ENCODE results near the gene TPST1. TPM values are rescaled to one million over a fixed set of nuclear protein-coding genes. Genes with fewer than 3 reads are reported as not detected.

The TPST1 gene
- total RNA-seq, 1 experiment from 2014 or later, result 32.8 TPM

DNA sequence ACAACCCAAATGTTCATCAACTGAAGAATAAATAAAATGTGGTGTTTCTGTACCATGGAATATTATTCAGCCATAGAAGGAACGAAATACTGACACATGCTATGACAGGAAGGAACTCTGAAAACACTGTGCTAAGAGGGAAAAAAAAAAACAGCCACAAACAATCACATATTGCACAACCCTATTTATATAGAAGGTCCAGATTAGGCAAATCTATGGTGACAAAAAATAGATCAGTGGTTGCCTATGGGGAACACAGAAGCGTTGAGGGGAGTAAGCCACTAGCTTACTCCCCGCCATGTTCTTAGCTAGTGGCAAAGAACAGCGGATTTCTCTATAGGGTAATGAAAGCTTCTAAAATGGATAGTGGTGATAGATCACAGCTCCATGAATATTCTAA is 198.4 kb downstream of the TPST1 start:
- no peak overlapping the region for H3K4me3 Mint-ChIP-seq (ENCODE audit: unreplicated experiment)
- no peaks in the 10 kb centered on the region for H3K27me3 ChIP-seq (replicated peaks; ENCODE audit: control insufficient read depth, insufficient read depth, low read length)
- H3K4me1 ChIP-seq, result no peaks in the 10 kb centered on the region
- no peaks in the 10 kb centered on the region for H3K9me3 Mint-ChIP-seq (ENCODE audit: unreplicated experiment)
- no peaks in the 10 kb centered on the region for H3K9me3 ChIP-seq
- no peaks in the 10 kb centered on the region; the same call in 1 of the 2 replicates for H3K36me3 ChIP-seq (ENCODE audit: control insufficient read depth, insufficient read depth, low read length)
- no peaks in the 10 kb centered on the region for H3K27me3 Mint-ChIP-seq (ENCODE audit: insufficient read depth, unreplicated experiment)
- intact Hi-C loops (cut with micrococcal nuclease; ENCODE audit: unreplicated experiment), result no loop called here
- ChIA-PET CTCF (no interaction called here), POLR2A (no interaction called here)
- no peak overlapping the region for H3K4me3 ChIP-seq (ENCODE audit: low read depth, low read length)
- no peaks in the 10 kb centered on the region for H3K4me1 Mint-ChIP-seq (ENCODE audit: low read depth, unreplicated experiment)
- BruUV-seq (replicated peaks), result no TSS peak
- H3K27ac Mint-ChIP-seq (ENCODE audit: unreplicated experiment), result no peak overlapping the region
- TF ChIP-seq, protein P1, sequence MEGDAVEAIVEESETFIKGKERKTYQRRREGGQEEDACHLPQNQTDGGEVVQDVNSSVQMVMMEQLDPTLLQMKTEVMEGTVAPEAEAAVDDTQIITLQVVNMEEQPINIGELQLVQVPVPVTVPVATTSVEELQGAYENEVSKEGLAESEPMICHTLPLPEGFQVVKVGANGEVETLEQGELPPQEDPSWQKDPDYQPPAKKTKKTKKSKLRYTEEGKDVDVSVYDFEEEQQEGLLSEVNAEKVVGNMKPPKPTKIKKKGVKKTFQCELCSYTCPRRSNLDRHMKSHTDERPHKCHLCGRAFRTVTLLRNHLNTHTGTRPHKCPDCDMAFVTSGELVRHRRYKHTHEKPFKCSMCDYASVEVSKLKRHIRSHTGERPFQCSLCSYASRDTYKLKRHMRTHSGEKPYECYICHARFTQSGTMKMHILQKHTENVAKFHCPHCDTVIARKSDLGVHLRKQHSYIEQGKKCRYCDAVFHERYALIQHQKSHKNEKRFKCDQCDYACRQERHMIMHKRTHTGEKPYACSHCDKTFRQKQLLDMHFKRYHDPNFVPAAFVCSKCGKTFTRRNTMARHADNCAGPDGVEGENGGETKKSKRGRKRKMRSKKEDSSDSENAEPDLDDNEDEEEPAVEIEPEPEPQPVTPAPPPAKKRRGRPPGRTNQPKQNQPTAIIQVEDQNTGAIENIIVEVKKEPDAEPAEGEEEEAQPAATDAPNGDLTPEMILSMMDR (IDR thresholded peaks at IDR 0.05; ENCODE audit: insufficient read depth in 1 of 2, low read depth in 1 of 2, low read length in 1 of 2, severe bottlenecking in 1 of 2, unreplicated experiment in 1 of 2), result no peak
- peaks cover 15% of the 10 kb centered on the region for H3K36me3 Mint-ChIP-seq (ENCODE audit: insufficient read depth, unreplicated experiment)
- no peak for DNase-seq

DNA sequence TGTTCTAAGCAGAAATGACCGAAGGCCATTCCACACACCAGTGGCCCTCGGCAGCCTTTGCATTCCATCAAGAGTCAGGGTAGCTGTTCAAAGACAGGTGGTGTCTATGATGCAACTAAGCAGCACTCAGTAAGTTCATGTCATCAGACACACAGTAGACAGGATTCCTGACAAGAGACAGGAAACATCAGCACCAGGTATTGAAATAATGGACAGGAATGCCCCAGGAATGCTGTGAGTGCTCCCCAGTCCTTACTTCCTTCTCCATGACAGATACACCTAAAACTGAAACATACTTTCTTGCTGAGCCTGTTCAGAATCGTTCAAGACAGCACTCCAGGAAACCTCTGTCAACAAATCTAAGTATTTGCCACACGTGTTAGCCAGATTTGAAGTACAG is 204.4 kb downstream of the TPST1 start:
- TF ChIP-seq, protein P1 (IDR thresholded peaks at IDR 0.05; ENCODE audit: insufficient read depth in 1 of 2, low read depth in 1 of 2, low read length in 1 of 2, severe bottlenecking in 1 of 2, unreplicated experiment in 1 of 2), result no peak

More for the DNA sequence above, 204.4 kb downstream of the TPST1 start:
- no TSS peak for BruUV-seq (replicated peaks)
- Mint-ChIP-seq H3K4me3 (ENCODE audit: unreplicated experiment) (no peak overlapping the region), H3K36me3 (ENCODE audit: insufficient read depth, unreplicated experiment) (peaks cover 12% of the 10 kb centered on the region), H3K27ac (ENCODE audit: unreplicated experiment) (peak overlapping the region; percentile 43), H3K27me3 (ENCODE audit: insufficient read depth, unreplicated experiment) (no peaks in the 10 kb centered on the region), H3K9me3 (ENCODE audit: unreplicated experiment) (no peaks in the 10 kb centered on the region), H3K4me1 (ENCODE audit: low read depth, unreplicated experiment) (no peaks in the 10 kb centered on the region)
- no peak overlapping the region for H3K4me3 ChIP-seq (ENCODE audit: low read depth, low read length)
- H3K36me3 ChIP-seq (ENCODE audit: control insufficient read depth, insufficient read depth, low read length), result no peaks in the 10 kb centered on the region; the same call in 1 of the 2 replicates
- H3K27me3 ChIP-seq (replicated peaks; ENCODE audit: control insufficient read depth, insufficient read depth, low read length), result no peaks in the 10 kb centered on the region
- no peaks in the 10 kb centered on the region; the same call in 1 of the 2 replicates for H3K4me1 ChIP-seq
- POLR2A ChIA-PET, result interaction anchor here (0.6 kb wide), 1 partner anchor 314 kb away, joined by 3 read pairs; no protein-coding TSS in a partner anchor
- intact Hi-C loops (cut with micrococcal nuclease; ENCODE audit: unreplicated experiment), result no loop called here
- CTCF ChIA-PET, result no interaction called here
- DNase-seq, result peak in 1 of 2 experiments; percentile 52
- H3K9me3 ChIP-seq, result no peaks in the 10 kb centered on the region

Other genes starting within 250 kb of the TPST1 start
- gene GUSB, start 223.1 kb upstream of the TPST1 start, total RNA-seq (2022), result 71.3 and 80.0 TPM in 2 replicates
- 54.9 and 64.0 TPM in 2 replicates for gene ASL, start 129.5 kb upstream of the TPST1 start, total RNA-seq (2022)
- 48.2 and 48.7 TPM in 2 replicates for gene CRCP, start 90.5 kb upstream of the TPST1 start, total RNA-seq (2022)